DND-41 (cell line): ENCODE measurements around the gene MFAP4.

Experiments used
- CTCF ChIP-seq: IDR thresholded peaks from 2 replicates; pipeline ENCODE4 v1.5.1; 2012; ENCODE audit warnings: borderline replicate concordance, low read length, moderate library complexity, mild to moderate bottlenecking; ENCODE audit not compliant: poor library complexity, severe bottlenecking; ENCODE audit errors: extremely low read depth
- EZH2 ChIP-seq: IDR thresholded peaks from 3 replicates; pipeline ENCODE4 v1.6.1; 2012; ENCODE audit warnings: borderline replicate concordance, low read depth, mild to moderate bottlenecking, moderate library complexity, low read length, inconsistent platforms; ENCODE audit not compliant: severe bottlenecking

GRCh38 chr17:19407601-19408345, 20.8 kb upstream of the MFAP4 start:
- TF ChIP-seq CTCF (no peak), EZH2 (no peak)
